G401 (cell line): ENCODE measurements around the gene DHCR24. TPM values are rescaled to one million over a fixed set of nuclear protein-coding genes. Genes with fewer than 3 reads are reported as not detected.

ENCODE experiments used
- DNase-seq: peaks from one replicate; pipeline ENCODE4 v3.0.0-alpha.2; 2015; ENCODE audit warnings: low spot score
- in situ Hi-C: cut with HindIII; loops from 2 replicates; pipeline ENCODE4 v1.10.0; 2016; ENCODE audit warnings: low sequenced_read_pairs, mixed read lengths
- total RNA-seq: library from RNA; depleted of rRNA; stranded (reverse); fragments of >200 nt; shearing (Covaris generic); gene quantifications from 2 replicates; pipeline ENCODE4 v1.2.3, GENCODE V29; 2014

DHCR24 gene
- total RNA-seq, 1 experiment from 2014 or later = 101 TPM

GRCh38 chr1:54850737-54851136, 36.3 kb downstream of the DHCR24 start:
- DNase-seq = no peak

GRCh38 chr1:54850069-54850730, 36.8 kb downstream of the DHCR24 start:
- no peak for DNase-seq
- in situ Hi-C loops = no loop called here

More at GRCh38 chr1:54850737-54851136, 36.3 kb downstream of the DHCR24 start:
- in situ Hi-C loops = no loop called here

GRCh38 chr1:54849219-54850068, 37.6 kb downstream of the DHCR24 start:
- in situ Hi-C loops = no loop called here
- no peak for DNase-seq

- in situ Hi-C loops = no loop called here
- DNase-seq = no peak
These were observed 38.7 kb downstream of the DHCR24 start for GRCh38 chr1:54848134-54848948.

GRCh38 chr1:54846716-54847284, 40.2 kb downstream of the DHCR24 start:
- in situ Hi-C loops = no loop called here
- DNase-seq = no peak

- no peak for DNase-seq
- in situ Hi-C loops = no loop called here
These were observed 40.7 kb downstream of the DHCR24 start for GRCh38 chr1:54846301-54846700.

GRCh38 chr1:54845772-54846171, 41.2 kb downstream of the DHCR24 start:
- in situ Hi-C loops = no loop called here
- no peak for DNase-seq

- in situ Hi-C loops = no loop called here
These were observed 42.4 kb downstream of the DHCR24 start for GRCh38 chr1:54844564-54844963.

GRCh38 chr1:54843449-54843848, 43.5 kb downstream of the DHCR24 start:
- in situ Hi-C loops = no loop called here
- no peak for DNase-seq

More at GRCh38 chr1:54844564-54844963, 42.4 kb downstream of the DHCR24 start:
- no peak for DNase-seq

GRCh38 chr1:54842963-54843362, 44.0 kb downstream of the DHCR24 start:
- DNase-seq = no peak
- in situ Hi-C loops = no loop called here

- no peak for DNase-seq
- in situ Hi-C loops = no loop called here
These were observed 44.6 kb downstream of the DHCR24 start for GRCh38 chr1:54842206-54842915.

GRCh38 chr1:54839824-54840223, 47.2 kb downstream of the DHCR24 start:
- DNase-seq = no peak

GRCh38 chr1:54838565-54839180, 48.3 kb downstream of the DHCR24 start:
- in situ Hi-C loops = no loop called here

More at GRCh38 chr1:54839824-54840223, 47.2 kb downstream of the DHCR24 start:
- in situ Hi-C loops = no loop called here

GRCh38 chr1:54837002-54837853, 49.8 kb downstream of the DHCR24 start:
- DNase-seq = no peak

More at GRCh38 chr1:54838565-54839180, 48.3 kb downstream of the DHCR24 start:
- DNase-seq = no peak

GRCh38 chr1:54836594-54836993, 50.4 kb downstream of the DHCR24 start:
- in situ Hi-C loops = no loop called here
- DNase-seq = no peak

More at GRCh38 chr1:54837002-54837853, 49.8 kb downstream of the DHCR24 start:
- in situ Hi-C loops = no loop called here

GRCh38 chr1:54835970-54836369, 51.0 kb downstream of the DHCR24 start:
- no peak for DNase-seq
- in situ Hi-C loops = no loop called here

GRCh38 chr1:54835131-54835898, 51.7 kb downstream of the DHCR24 start:
- DNase-seq = no peak

More at GRCh38 chr1:54835131-54835898, 51.7 kb downstream of the DHCR24 start:
- in situ Hi-C loops = no loop called here
